ENCODE data around the gene CLDN20. TPM values are rescaled to one million over a fixed set of nuclear protein-coding genes. Genes with fewer than 3 reads are reported as not detected.

CLDN20 gene
- total and polyA plus RNA-seq, 10 of the 15 experiments (the other 5 are each of a cell fraction or from before 2014, with no cell fraction given), result 0.13 to 0.23 TPM; not detected in 8

- no peak for TF ChIP-seq E2F8 (IDR thresholded peaks at IDR 0.05; ENCODE audit: low read depth, partially characterized antibody)
- TF ChIP-seq STAT1 (conservative IDR thresholded peaks at IDR 0.05), result no peak
- TF ChIP-seq ZNF207 (IDR thresholded peaks at IDR 0.05; ENCODE audit: borderline replicate concordance), result no peak
- peak; percentile 85 for TF ChIP-seq ATF7 (IDR thresholded peaks at IDR 0.05; ENCODE audit: low read depth)
- TF ChIP-seq TARDBP (IDR thresholded peaks at IDR 0.05; ENCODE audit: borderline replicate concordance), result no peak
- no peak for TF ChIP-seq RBBP5 (conservative IDR thresholded peaks at IDR 0.05)
- TF ChIP-seq GABPA (IDR thresholded peaks at IDR 0.05; ENCODE audit: low read depth), result peak; percentile 69
- no peak for TF ChIP-seq ZSCAN29 (IDR thresholded peaks at IDR 0.05)
- TF ChIP-seq IKZF1 (conservative IDR thresholded peaks at IDR 0.05), result peak; percentile 76
- TF ChIP-seq SMARCA5 (IDR thresholded peaks at IDR 0.05), result peak; percentile 69; the same call in 1 of the 2 replicates
- TF ChIP-seq KAT2A (conservative IDR thresholded peaks at IDR 0.05; ENCODE audit: control insufficient read depth, low read depth, low read length), result no peak
- no peak for TF ChIP-seq SUZ12 (IDR thresholded peaks at IDR 0.05; ENCODE audit: unreplicated experiment)
- no peak for TF ChIP-seq NR2C1 (IDR thresholded peaks at IDR 0.05)
- peak; percentile 39 for TF ChIP-seq MEF2B (IDR thresholded peaks at IDR 0.05; ENCODE audit: partially characterized antibody, poor library complexity, severe bottlenecking)
- no peak for TF ChIP-seq SRF (IDR thresholded peaks at IDR 0.05; ENCODE audit: low read depth in 2 of 2, low read length in 2 of 2)
- TF ChIP-seq TBL1XR1 (IDR thresholded peaks at IDR 0.05; ENCODE audit: low read depth, low read length), result no peak
- TF ChIP-seq TCF12 (IDR thresholded peaks at IDR 0.05; ENCODE audit: low read depth, low read length), result no peak
- TF ChIP-seq ETV6 (conservative IDR thresholded peaks at IDR 0.05 in 1 of 2, IDR thresholded peaks at IDR 0.05 in 1 of 2; ENCODE audit: borderline replicate concordance in 1 of 2, low read depth in 1 of 2), result peak in 1 of 2 experiments; percentile 59; a peak in 1 of 4 replicates
- TF ChIP-seq ZNF592 (IDR thresholded peaks at IDR 0.05), result no peak
- TF ChIP-seq RCOR1 (conservative IDR thresholded peaks at IDR 0.05; ENCODE audit: low read depth, low read length), result no peak
- no peak for TF ChIP-seq ZBTB33 (IDR thresholded peaks at IDR 0.05)
Measured at GRCh38 chr6:155223646-155224451, 40.0 kb upstream of the CLDN20 start (continued).

Measured in GM12878 (cell line).